ENCODE results near the gene OFD1.

- no peak for TF ChIP-seq CTCF (IDR thresholded peaks at IDR 0.05)
- TF ChIP-seq POLR2A (IDR thresholded peaks at IDR 0.05), result no peak
These were observed 42.6 kb upstream of the OFD1 start for GRCh38 chrX:13691841-13692371.

Measured in prostate gland (tissue), 2 donors.